Measurements from ENCODE around the gene PUS7.

GRCh38 chr7:105497016-105497415 is 25.1 kb downstream of the PUS7 start:
- no peak for TF ChIP-seq CTCF (IDR thresholded peaks at IDR 0.05; ENCODE audit: low read depth, low read length)
- no peak for TF ChIP-seq POLR2A (IDR thresholded peaks at IDR 0.05; ENCODE audit: extremely low read depth, insufficient read length)

Data from NB4 (cell line).